CD4-positive, alpha-beta memory T cell (primary cell): ENCODE data around the gene GABARAPL2. TPM values are rescaled to one million over a fixed set of nuclear protein-coding genes. Genes with fewer than 3 reads are reported as not detected.

Source experiments
- CTCF ChIA-PET: fragments of 350-600 bp; sonication (Branson Sonifier 250); formaldehyde crosslinking; loops from one replicate; lab custom pipeline; 2021; ENCODE audit warnings: inconsistent platforms; ENCODE audit not compliant: partially characterized antibody; lab: Charles Lee
- POLR2A ChIA-PET: fragments of 350-600 bp; sonication (Branson Sonifier 250); formaldehyde crosslinking; loops from one replicate; lab custom pipeline; 2021; ENCODE audit not compliant: partially characterized antibody; lab: Charles Lee
- DNase-seq, 5 donors: peaks; one replicate each; pipeline versions ENCODE4 v3.0.0 to v3.0.0-alpha.2; 2020 to 2022; ENCODE audit warnings: mixed read lengths in 1 of 5
- H3K27ac ChIP-seq: one replicate; pipeline ENCODE4 v1.7.0; 2013; ENCODE audit warnings: low read depth, low read length
- H3K27me3 ChIP-seq: 2 replicates; pipeline ENCODE4 v1.7.0; 2013; ENCODE audit warnings: mild to moderate bottlenecking, low read length, moderate library complexity; ENCODE audit not compliant: insufficient read depth
- H3K36me3 ChIP-seq: 2 replicates; pipeline ENCODE4 v1.7.0; 2013; ENCODE audit warnings: mild to moderate bottlenecking, low read length, moderate library complexity; ENCODE audit not compliant: insufficient read depth
- H3K4me1 ChIP-seq: 2 replicates; pipeline ENCODE4 v1.7.0; 2013; ENCODE audit warnings: mild to moderate bottlenecking, low read length, moderate library complexity; ENCODE audit not compliant: insufficient read depth
- H3K4me3 ChIP-seq, 2 donors: one replicate each; pipeline ENCODE4 v1.7.0; 2013; ENCODE audit warnings: low read length in 2 of 2, mild to moderate bottlenecking in 1 of 2
- H3K9me3 ChIP-seq, 2 donors: one replicate each; pipeline ENCODE4 v1.7.0; 2013; ENCODE audit warnings: low read length in 2 of 2, control low read depth in 1 of 2; ENCODE audit not compliant: control insufficient read depth in 1 of 2
- H3K27ac Mint-ChIP-seq, 7 donors: one replicate each; pipeline ENCODE4 v1.8.0; 2020 to 2021; ENCODE audit warnings: mixed read lengths in 7 of 7, mild to moderate bottlenecking in 6 of 7, inconsistent platforms in 3 of 7, moderate library complexity in 3 of 7
- H3K27me3 Mint-ChIP-seq, 2 donors: one replicate each; pipeline ENCODE4 v1.8.0; 2020 to 2021; ENCODE audit warnings: mixed read lengths in 2 of 2
- H3K36me3 Mint-ChIP-seq, 2 donors: one replicate each; pipeline ENCODE4 v1.8.0; 2020 to 2021; ENCODE audit warnings: mixed read lengths in 2 of 2, inconsistent platforms in 1 of 2, mild to moderate bottlenecking in 1 of 2
- H3K4me1 Mint-ChIP-seq, 4 donors: one replicate each; pipeline ENCODE4 v1.8.0; 2020 to 2021; ENCODE audit warnings: mixed read lengths in 4 of 4, mild to moderate bottlenecking in 1 of 4
- H3K4me3 Mint-ChIP-seq, 8 donors: one replicate each; pipeline ENCODE4 v1.8.0; 2020 to 2021; ENCODE audit warnings: mixed read lengths in 8 of 8, mild to moderate bottlenecking in 7 of 8, moderate library complexity in 6 of 8, inconsistent platforms in 3 of 8
- H3K9me3 Mint-ChIP-seq, 8 donors: one replicate each; pipeline ENCODE4 v1.8.0; 2020 to 2021; ENCODE audit warnings: mixed read lengths in 8 of 8, mild to moderate bottlenecking in 5 of 8, inconsistent platforms in 3 of 8, moderate library complexity in 1 of 8
- intact Hi-C: fragments of 100-400 bp; cut with micrococcal nuclease; formaldehyde crosslinking; loops from one replicate; pipeline ENCODE4 v1.15.1; 2023
- polyA plus RNA-seq, 2 donors: library from polyadenylated mRNA; unstranded; fragments of 300-500 nt; fragmentation: Illumina TruSeq; gene quantifications; one replicate each; pipeline ENCODE4 v1.2.3, GENCODE V29; 2021
- total RNA-seq, 2 experiments: library from RNA; stranded (reverse); gene quantifications; one replicate each; pipeline ENCODE4 v1.2.3, GENCODE V29; 2021

Gene GABARAPL2
- total and polyA plus RNA-seq, 4 experiments from 2014 or later, result 91.9 to 285 (median 189) TPM

DNA sequence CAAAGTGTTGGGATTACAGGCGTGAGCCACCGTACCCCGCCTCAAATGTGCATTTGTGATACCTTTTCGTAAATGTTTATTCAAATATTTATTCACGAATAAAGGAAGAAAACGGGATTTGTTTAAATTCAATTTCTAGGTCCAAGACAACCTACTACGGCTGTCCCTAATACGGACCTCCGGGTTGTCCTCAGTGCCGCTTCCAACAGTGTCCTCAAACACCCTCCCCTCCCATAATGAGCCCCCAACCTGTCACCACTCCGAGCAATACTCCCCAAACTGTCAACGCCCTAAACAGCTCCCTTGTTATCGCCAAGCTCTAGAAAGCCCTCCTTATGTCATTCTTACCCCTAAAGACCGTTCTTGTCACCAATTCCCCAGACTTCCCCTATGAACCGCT is 539 bp upstream of the GABARAPL2 start:
- peaks cover 0 to 7% of the 10 kb centered on the region in 2 donors for H3K27me3 Mint-ChIP-seq
- peak overlapping the region; percentile 82 for H3K27ac ChIP-seq
- ChIA-PET POLR2A (interaction anchor here (0.6 to 5.7 kb wide), 14 partner anchors 9 to 1626 kb away, joined by 3 to 69 read pairs (median 6); partner anchors contain the start of genes ADAT1, CFDP1, KARS1 and MON1B), CTCF (interaction anchor here (0.7 to 3.4 kb wide), 9 partner anchors 9 to 198 kb away, joined by 3 to 14 read pairs (median 7); partner anchors contain the start of genes KARS1, TERF2IP and TMEM231)
- peak overlapping the region; percentile 59 to 100 for H3K4me3 ChIP-seq
- H3K4me3 Mint-ChIP-seq, result peak overlapping the region; percentile 88 to 100 (median 97)
- intact Hi-C loops, result loop anchor here (1.0 to 10.0 kb wide), 7 partner anchors 9 to 961 kb away; partner anchors contain the start of genes ADAT1, CFDP1, GLG1 and KARS1
- DNase-seq, result no peak
- peaks cover 48% of the 10 kb centered on the region for H3K4me1 ChIP-seq
- peaks cover 23 to 53% (median 36%) of the 10 kb centered on the region in 4 donors for H3K4me1 Mint-ChIP-seq
- H3K9me3 ChIP-seq, result no peaks in the 10 kb centered on the region
- peak overlapping the region; percentile 84 to 100 (median 97) for H3K27ac Mint-ChIP-seq
- H3K27me3 ChIP-seq, result no peaks in the 10 kb centered on the region
- peaks cover 0 to 3% (median 0%) of the 10 kb centered on the region in 8 donors for H3K9me3 Mint-ChIP-seq
- peaks cover 0 to 34% of the 10 kb centered on the region in 2 donors for H3K36me3 Mint-ChIP-seq
- H3K36me3 ChIP-seq, result peaks cover 20% of the 10 kb centered on the region

DNA sequence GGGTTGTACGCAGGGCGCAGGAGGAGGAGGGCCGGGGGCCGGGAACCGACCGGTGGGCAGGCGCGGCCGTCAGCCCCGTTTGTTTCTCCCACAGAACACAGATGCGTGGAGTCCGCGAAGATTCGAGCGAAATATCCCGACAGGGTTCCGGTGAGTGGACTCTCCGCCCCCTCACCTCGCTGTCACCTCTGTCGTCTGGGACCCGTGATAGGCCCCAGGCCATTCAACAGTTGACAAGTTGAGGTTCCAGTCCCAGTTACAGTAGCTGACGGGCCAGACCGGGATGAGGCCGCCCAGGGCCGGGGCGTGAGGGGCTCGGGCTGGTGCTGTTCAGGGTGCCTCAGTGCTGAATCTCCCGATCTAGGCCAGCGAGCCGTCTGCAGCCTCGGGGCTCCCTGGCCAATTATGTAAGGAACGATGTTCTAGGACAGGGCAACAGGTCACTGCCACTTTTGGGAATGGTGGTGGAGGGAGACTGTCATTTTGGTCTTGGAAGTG is 628 bp downstream of the GABARAPL2 start:
- H3K4me1 ChIP-seq, result peaks cover 48% of the 10 kb centered on the region
- POLR2A ChIA-PET, result interaction anchor here (1.4 to 5.7 kb wide), 9 partner anchors 10 to 133 kb away, joined by 3 to 69 read pairs (median 13); partner anchors contain the start of genes ADAT1, CFDP1, KARS1 and TERF2IP
- Mint-ChIP-seq H3K36me3 (peaks cover 4 to 41% of the 10 kb centered on the region in 2 donors), H3K27ac (peak overlapping the region; percentile 82 to 94 (median 88)), H3K27me3 (peaks cover 0 to 7% of the 10 kb centered on the region in 2 donors), H3K4me1 (peaks cover 27 to 60% (median 41%) of the 10 kb centered on the region in 4 donors), H3K4me3 (peak overlapping the region; percentile 82 to 99 (median 87)), H3K9me3 (peaks cover 0 to 3% (median 0%) of the 10 kb centered on the region in 8 donors)
- DNase-seq, result peak; percentile 17 to 58 (median 22)
- peak overlapping the region; percentile 82 for H3K27ac ChIP-seq
- H3K36me3 ChIP-seq, result peaks cover 20% of the 10 kb centered on the region
- no peaks in the 10 kb centered on the region for H3K9me3 ChIP-seq
- intact Hi-C loops, result loop anchor here (1.0 to 10.0 kb wide), 7 partner anchors 11 to 962 kb away; partner anchors contain the start of genes ADAT1, CFDP1, GLG1 and KARS1
- CTCF ChIA-PET, result interaction anchor here (1.0 to 2.8 kb wide), 4 partner anchors 10 to 102 kb away, joined by 3 to 10 read pairs (median 8); partner anchors contain the start of genes ADAT1 and TMEM231
- no peaks in the 10 kb centered on the region for H3K27me3 ChIP-seq
- H3K4me3 ChIP-seq, result peak overlapping the region; percentile 68 to 100

DNA sequence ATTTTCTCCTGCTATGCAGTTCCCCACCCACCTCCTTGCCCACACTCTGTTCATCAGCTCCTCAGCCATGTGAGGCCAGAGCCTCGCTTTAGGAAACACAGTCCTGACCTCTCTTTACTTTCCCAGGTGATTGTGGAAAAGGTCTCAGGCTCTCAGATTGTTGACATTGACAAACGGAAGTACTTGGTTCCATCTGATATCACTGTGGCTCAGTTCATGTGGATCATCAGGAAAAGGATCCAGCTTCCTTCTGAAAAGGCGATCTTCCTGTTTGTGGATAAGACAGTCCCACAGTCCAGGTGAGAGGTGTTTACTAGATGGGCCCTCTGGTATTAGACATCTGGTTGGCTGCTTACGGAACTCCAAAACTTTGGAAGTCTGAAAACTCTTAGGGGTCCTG is 1.7 kb downstream of the GABARAPL2 start:
- Histone ChIP-seq H3K27me3 (no peaks in the 10 kb centered on the region), H3K4me3 (no peak overlapping the region), H3K9me3 (no peaks in the 10 kb centered on the region), H3K27ac (no peak overlapping the region), H3K4me1 (peaks cover 53% of the 10 kb centered on the region), H3K36me3 (peaks cover 29% of the 10 kb centered on the region)
- H3K36me3 Mint-ChIP-seq, result peaks cover 11 to 49% of the 10 kb centered on the region in 2 donors
- no peak for DNase-seq
- intact Hi-C loops, result loop anchor here (10.0 kb wide), 1 partner anchor 963 kb away; the partner anchor contains the start of gene GLG1
- CTCF ChIA-PET, result interaction anchor here (1.4 to 2.8 kb wide), 4 partner anchors 11 to 103 kb away, joined by 5 to 10 read pairs (median 10); partner anchors contain the start of genes ADAT1 and TMEM231
- peaks cover 0 to 3% (median 0%) of the 10 kb centered on the region in 8 donors for H3K9me3 Mint-ChIP-seq
- POLR2A ChIA-PET, result interaction anchor here (1.0 to 5.7 kb wide), 5 partner anchors 11 to 81 kb away, joined by 3 to 69 read pairs (median 38); partner anchors contain the start of genes ADAT1, KARS1, TERF2IP and TMEM231
- peak overlapping the region; percentile 82 to 99 (median 87) for H3K4me3 Mint-ChIP-seq
- peaks cover 0 to 4% of the 10 kb centered on the region in 2 donors for H3K27me3 Mint-ChIP-seq
- H3K27ac Mint-ChIP-seq, result peak overlapping the region in 6 of 7 donors; percentile 74 to 88 (median 84)
- peaks cover 27 to 69% (median 47%) of the 10 kb centered on the region in 4 donors for H3K4me1 Mint-ChIP-seq

DNA sequence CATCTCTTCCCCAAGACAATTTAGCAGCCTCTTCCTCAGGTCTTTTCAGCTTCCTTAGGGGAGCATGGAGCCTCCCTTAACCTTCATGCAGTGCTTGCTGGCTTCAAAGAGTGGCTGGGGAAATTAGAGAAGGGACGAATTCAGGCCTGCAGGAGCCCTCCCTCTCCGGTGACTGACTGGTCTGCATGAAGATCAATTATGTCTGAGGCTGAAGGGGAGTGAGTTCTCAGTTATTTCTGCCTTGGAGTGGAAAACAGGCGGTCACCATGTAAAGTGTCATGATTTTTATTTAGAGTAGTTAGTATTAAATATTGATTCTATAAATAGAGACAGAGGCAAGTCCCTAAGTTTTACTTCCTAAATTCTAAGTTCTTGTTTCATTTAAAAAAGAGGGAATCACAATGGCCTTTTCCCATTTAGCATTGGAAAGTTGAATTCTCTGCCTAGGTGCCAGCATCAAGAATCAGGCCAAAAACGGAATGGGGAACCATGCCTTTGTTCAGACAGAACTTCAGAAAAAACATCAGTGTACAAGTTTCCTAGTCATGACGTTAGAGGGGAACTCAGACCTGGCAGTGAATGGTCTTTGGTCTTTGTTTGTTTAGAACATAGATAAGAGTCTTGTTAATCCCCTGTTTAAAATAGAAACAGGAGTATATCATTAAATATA is 4.4 kb downstream of the GABARAPL2 start:
- H3K4me1 ChIP-seq, result peaks cover 53% of the 10 kb centered on the region
- H3K27ac Mint-ChIP-seq, result peak overlapping the region in 4 of 7 donors; percentile 4 to 57 (median 18)

DNA sequence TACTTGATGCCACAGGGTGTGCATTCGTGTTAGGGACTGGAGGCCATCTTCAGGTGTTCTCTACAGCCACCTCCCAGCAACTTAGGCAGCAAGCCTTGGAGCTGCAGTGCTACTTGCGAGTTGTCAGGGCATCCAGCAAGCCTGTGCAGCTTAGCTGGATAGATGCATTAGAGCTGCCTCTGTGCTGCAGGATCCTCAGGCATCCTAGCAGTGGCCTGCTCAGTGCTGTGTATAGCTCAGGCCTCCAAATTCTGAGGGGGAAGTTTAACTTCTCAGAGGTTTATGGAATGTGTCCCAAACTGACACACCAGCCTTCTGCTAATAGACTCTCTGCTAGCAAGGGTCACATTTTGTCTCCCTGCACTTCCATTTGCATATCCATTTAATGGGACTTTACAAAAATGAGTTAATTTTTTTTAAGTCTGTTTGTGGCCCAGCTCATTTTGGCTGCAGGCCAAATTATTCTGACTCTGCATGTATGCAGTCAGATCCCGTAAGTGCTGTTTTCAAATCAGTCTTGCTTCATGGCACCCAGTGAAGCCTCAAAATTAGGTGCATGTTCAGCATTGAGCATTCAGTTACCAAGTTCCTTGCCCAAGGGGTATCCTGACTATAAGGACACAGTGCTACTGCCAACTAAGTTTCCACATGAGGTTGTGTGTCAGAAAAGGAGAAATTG is 6.8 kb downstream of the GABARAPL2 start:
- ChIA-PET CTCF (interaction anchor here (0.6 to 1.5 kb wide), 2 partner anchors 42 to 48 kb away, joined by 3 read pairs; no protein-coding TSS in a partner anchor), POLR2A (interaction anchor here (1.3 kb wide), 1 partner anchor 43 kb away, joined by 3 read pairs; no protein-coding TSS in a partner anchor)
- DNase-seq, result no peak
- H3K36me3 ChIP-seq, result peaks cover 64% of the 10 kb centered on the region
- Mint-ChIP-seq H3K4me3 (no peak overlapping the region), H3K27me3 (no peaks in the 10 kb centered on the region), H3K27ac (peak overlapping the region in 2 of 7 donors; percentile 42 to 53), H3K4me1 (peaks cover 14 to 69% (median 37%) of the 10 kb centered on the region in 4 donors), H3K9me3 (no peaks in the 10 kb centered on the region), H3K36me3 (peaks cover 31 to 88% of the 10 kb centered on the region in 2 donors)
- no peak overlapping the region for H3K4me3 ChIP-seq
- H3K27ac ChIP-seq, result no peak overlapping the region
- H3K27me3 ChIP-seq, result no peaks in the 10 kb centered on the region
- no peaks in the 10 kb centered on the region for H3K9me3 ChIP-seq
- H3K4me1 ChIP-seq, result peaks cover 42% of the 10 kb centered on the region
- intact Hi-C loops, result no loop called here

More for the DNA sequence above, 4.4 kb downstream of the GABARAPL2 start:
- Mint-ChIP-seq H3K27me3 (no peaks in the 10 kb centered on the region), H3K9me3 (peaks cover 0 to 3% (median 0%) of the 10 kb centered on the region in 8 donors), H3K4me3 (peak overlapping the region in 1 of 8 donors; percentile 39), H3K4me1 (peaks cover 28 to 79% (median 49%) of the 10 kb centered on the region in 4 donors), H3K36me3 (peaks cover 20 to 73% of the 10 kb centered on the region in 2 donors)
- Histone ChIP-seq H3K9me3 (no peaks in the 10 kb centered on the region), H3K27me3 (no peaks in the 10 kb centered on the region), H3K36me3 (peaks cover 44% of the 10 kb centered on the region), H3K4me3 (no peak overlapping the region), H3K27ac (no peak overlapping the region)
- DNase-seq, result no peak
- POLR2A ChIA-PET, result interaction anchor here (0.6 kb wide), 1 partner anchor 52 kb away, joined by 3 read pairs; the partner anchor contains the start of gene ADAT1
- intact Hi-C loops, result no loop called here
- CTCF ChIA-PET, result no interaction called here

DNA sequence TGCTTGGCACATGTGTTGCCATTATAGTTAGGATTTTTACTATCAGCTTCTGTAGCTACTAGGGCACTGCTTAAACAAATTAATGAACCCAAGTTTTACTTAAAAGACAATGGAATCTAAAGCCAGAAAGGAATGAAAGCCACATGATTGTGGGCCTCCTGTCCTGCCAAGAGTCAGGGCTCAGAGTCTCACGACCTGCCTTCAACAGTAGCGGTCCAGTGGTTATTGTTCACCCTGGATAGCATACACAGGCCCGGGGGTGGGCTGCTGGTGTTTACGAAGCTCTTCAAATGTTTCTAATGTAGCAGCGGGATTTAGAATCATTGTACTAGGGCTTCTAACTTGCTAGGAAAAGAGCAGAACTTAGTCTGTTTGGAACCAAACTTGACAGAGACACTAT is 7.8 kb downstream of the GABARAPL2 start:
- Histone ChIP-seq H3K27me3 (no peaks in the 10 kb centered on the region), H3K27ac (no peak overlapping the region), H3K36me3 (peaks cover 64% of the 10 kb centered on the region), H3K4me3 (no peak overlapping the region), H3K4me1 (peaks cover 32% of the 10 kb centered on the region), H3K9me3 (no peaks in the 10 kb centered on the region)
- Mint-ChIP-seq H3K27me3 (no peaks in the 10 kb centered on the region), H3K36me3 (peaks cover 38 to 86% of the 10 kb centered on the region in 2 donors), H3K4me1 (peaks cover 16 to 60% (median 36%) of the 10 kb centered on the region in 4 donors), H3K27ac (peak overlapping the region in 2 of 7 donors; percentile 42 to 67), H3K4me3 (no peak overlapping the region), H3K9me3 (no peaks in the 10 kb centered on the region)
- no peak for DNase-seq
- CTCF ChIA-PET, result interaction anchor here (1.0 to 1.5 kb wide), 3 partner anchors 47 to 56 kb away, joined by 3 to 4 read pairs (median 3); partner anchors contain the start of gene ADAT1
- POLR2A ChIA-PET, result interaction anchor here (1.0 to 1.1 kb wide), 2 partner anchors 20 to 74 kb away, joined by 3 to 4 read pairs; partner anchors contain the start of genes KARS1 and TERF2IP
- intact Hi-C loops, result no loop called here
